Body of pancreas (tissue), 4 donors: Measurements from ENCODE around the gene TSC1.

Experiments used
- CTCF ChIP-seq, 7 experiments: fragments of 450-650 bp in 4 of 7; fragments of 200-600 bp in 3 of 7; sonication (generic) in 3 of 7; IDR thresholded peaks; one replicate each; pipeline ENCODE4 v1.5.1; 2016 to 2019; ENCODE audit warnings: antibody characterized with exemption in 7 of 7
- POLR2A ChIP-seq, 3 donors: fragments of 450-650 bp; IDR thresholded peaks; one replicate each; pipeline ENCODE4 v1.6.1; 2016; ENCODE audit warnings: antibody characterized with exemption in 3 of 3, mild to moderate bottlenecking in 2 of 3

DNA sequence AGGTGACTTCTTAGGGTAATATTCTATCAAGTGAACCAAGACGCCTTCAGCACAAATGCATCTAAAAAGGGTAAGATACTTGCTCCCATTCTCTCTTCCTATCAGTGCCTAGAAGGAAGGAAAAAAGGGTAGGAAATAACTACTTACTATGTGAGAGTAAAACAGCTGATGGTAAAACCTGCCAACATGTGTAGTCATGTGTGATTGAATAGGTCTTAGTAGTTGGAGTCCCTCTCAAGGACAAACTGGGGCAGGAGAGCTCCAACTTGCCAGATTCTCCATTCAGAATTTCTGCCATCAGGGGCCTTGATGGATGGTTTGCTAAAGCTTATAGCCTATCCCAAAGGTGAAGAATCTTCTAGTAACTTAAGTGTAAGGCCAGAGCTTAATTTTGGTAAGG lies 5.2 kb downstream of the TSC1 start:
- TF ChIP-seq CTCF (IDR thresholded peaks at IDR 0.05), result no peak
- TF ChIP-seq POLR2A (IDR thresholded peaks at IDR 0.05), result no peak
